HL-60 (cell line): ENCODE data around the gene GAA.

Experiments used
- CTCF ChIP-seq: IDR thresholded peaks from one replicate; pipeline ENCODE4 v1.5.1; 2011; ENCODE audit warnings: low read length, control low read depth, inconsistent platforms; ENCODE audit not compliant: insufficient read depth
- POLR2AphosphoS5 ChIP-seq: IDR thresholded peaks from 2 replicates; pipeline ENCODE4 v1.6.1; 2012; ENCODE audit warnings: low read depth

- TF ChIP-seq CTCF (no peak), POLR2AphosphoS5 (no peak)
These were observed 11.6 kb upstream of the GAA start for GRCh38 chr17:80089762-80090161.
